GM21717 (cell line): ENCODE data around the gene ERBB4.

Experiments used
- ATAC-seq: cut with Tn5 transposase; IDR thresholded peaks from one replicate; pipeline ENCODE4 v1.9.1; 2021; ENCODE audit warnings: mild to moderate bottlenecking, moderate library complexity; ENCODE audit not compliant: unreplicated experiment

ERBB4 gene

GRCh38 chr2:212441141-212441540, 97.5 kb downstream of the ERBB4 start:
- ATAC-seq = no peak

DNA sequence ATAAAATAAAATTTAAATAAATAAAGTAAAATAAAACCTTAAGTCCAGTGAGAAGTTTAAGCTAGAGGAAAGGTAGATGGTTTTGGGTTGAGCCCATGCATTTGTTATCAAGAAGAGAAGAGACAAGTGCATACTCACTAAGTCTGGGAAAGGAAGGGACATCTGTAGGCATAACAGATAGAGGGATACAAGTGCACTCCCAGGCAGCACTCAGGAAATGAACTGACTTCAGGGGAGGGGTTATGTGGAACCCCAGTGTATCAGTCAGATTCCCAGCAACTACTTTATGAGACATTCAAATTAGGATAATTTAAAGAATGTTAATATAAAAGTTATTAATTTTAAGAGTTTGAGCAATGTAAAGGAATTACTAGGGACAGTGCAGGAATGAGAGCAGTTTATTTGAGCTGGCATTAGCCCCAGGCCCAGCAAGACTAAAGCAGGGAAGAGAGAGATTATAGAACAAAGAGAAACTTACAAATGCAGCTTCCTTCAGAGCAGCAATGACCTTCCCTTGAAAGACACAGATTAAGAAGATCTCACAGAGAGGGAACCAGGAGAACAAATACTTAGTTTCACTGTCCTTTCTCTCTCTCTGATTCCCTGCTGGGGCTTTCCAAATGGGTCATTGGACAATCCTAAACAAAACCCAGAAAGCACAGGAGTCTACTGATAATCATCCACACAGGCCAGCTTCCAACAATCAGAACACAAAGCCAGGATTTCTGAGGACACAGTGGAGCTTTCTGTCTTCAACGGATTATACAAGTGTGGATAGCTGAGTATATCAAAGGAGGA, 109.7 kb downstream of the ERBB4 start:
- ATAC-seq = no peak

DNA sequence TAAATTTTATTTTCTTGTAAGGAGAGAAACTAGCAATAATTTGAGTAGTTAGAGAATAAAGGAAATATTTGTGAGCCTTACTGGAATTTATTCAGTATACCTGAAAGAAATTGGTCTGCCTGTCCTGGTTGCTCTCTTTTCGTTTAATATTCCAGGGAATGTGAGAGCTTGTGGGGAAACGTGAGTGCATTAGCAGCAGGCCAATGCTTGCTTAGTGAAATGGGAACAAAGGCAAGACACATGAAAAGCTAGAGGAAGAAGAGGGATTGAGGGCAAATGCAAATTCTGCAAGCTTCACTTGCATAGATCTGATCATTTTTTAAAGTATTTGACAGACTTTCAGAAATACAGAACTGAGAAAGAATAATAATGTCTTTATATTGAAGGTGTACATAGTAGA, 111.0 kb downstream of the ERBB4 start:
- ATAC-seq = no peak

DNA sequence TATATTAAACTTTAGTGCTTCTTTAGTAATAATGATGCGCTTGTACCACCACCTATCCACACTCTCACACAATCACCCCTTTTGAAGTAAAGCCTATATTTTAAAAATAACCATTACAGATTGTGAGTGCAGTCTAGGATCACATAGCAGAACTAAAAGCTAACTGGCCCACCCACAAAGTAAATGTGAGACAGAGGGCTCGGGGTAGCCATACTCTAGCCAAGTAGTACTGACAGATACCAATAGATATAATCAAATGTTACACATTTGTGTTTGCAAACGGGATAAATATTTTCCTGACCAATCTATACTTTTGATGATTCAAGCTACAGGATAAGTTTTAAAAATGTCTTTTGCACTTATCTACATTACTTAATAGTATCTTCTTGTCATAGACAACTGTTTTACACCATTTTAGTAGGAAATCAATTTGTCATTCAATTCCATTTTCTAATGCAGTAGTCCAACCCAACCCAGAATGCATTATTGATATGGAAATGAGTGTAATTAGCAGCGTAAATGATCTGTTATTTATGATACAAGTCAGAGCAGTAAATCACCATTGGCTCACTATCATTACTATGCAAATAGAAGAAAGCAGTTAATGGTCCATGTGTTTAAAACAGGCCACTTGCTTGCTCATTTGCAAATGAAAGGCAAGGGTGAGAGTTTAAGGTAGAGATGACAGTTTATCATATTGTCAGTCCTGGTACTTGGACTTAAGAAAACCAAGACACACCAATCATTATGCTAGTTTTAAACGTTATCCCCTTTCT, 111.8 kb downstream of the ERBB4 start:
- ATAC-seq = no peak

GRCh38 chr2:212424082-212424481, 114.5 kb downstream of the ERBB4 start:
- no peak for ATAC-seq

GRCh38 chr2:212423089-212423488, 115.5 kb downstream of the ERBB4 start:
- no peak for ATAC-seq

DNA sequence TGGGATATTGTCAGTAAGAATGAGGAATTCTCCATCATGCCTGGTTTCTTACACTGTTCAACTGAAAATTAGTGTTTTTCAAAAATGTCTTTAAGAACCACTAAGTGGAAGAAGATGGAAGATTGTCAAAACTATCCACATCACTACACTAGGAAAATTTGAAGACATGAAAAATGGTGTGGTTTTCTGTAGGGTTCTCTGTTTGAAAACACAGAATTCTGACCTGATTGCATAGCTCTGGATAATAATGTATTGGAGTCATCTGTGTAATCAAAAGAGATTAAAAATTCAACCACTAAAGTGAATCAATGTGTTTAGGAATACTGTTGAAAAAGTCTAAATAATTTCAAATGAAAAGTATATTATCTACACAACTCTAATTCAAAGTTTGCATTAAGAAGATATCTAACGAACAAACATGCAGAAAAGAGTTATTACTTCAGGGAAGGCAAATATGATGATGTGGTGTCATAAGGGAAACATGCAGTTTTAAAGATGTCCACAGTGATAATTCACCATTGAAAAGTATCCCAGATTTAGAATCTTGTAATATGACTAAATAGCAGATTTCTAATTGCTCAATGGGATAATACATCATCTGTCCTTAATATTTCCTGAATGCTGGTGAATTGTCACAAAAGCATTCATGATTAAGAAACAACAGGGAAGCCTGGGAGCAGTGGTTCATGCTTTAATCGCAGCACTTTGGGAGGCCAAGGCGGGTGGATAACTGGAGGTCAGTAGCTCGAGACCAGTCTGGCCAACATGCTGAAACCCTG, 116.9 kb downstream of the ERBB4 start:
- ATAC-seq = no peak

DNA sequence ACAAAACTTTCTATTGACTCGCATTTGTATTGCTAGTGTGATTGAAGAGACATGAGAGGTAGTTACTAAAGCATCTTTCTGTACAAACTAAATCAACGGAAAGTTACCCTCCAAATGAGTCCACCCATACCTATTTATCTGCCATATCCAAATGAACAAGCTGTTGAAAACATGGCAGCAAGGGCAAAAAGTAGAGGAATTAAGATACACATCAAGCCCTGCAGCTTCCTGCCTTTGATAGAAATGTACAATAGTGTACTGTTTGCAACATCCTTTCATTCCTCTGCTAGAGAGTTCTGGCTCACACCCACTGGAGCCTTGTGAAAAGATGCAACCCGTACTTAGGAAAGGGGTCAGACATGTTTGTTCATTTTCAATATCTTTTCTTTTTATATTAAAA, 122.5 kb downstream of the ERBB4 start:
- ATAC-seq = no peak

- ATAC-seq = no peak
Measured at GRCh38 chr2:212414767-212415211, 123.8 kb downstream of the ERBB4 start.

DNA sequence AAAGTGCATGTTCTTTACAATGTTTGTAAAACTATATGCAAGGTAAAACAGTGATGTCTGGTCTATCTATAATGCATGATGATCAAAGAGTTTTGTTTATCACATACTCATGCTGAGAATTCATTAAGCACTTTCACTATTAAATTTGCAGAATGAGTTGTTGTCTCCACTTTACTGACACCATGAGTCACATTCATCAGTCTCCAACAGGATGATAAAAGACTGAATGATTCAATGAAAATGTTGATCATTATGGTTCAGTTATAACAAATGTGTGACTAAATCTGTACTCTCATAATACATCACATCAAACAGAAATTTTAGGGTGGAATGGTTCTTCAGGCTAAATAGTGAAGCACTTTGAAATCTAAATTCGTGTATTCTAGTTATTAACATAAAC, 129.0 kb downstream of the ERBB4 start:
- no peak for ATAC-seq

- no peak for ATAC-seq
Measured at GRCh38 chr2:212408524-212408923, 130.1 kb downstream of the ERBB4 start.

DNA sequence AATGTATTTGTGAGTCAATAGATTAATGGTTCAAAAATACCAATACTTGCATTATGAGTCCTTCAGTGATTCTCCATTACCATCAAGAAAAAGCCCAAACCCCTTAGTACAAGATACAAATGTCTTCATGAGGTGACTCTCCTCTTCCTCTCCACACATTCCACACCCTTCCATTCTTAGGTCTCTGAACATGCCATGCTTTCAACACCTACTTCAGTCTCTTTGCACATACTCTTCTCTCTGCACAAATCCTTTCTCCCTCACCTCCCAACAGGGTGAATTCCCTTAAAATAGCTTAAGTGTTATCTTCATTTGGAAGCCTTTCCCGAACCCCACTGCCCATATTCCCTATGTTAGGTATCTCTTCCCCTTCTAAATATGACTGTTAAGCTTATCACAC, 131.9 kb downstream of the ERBB4 start:
- ATAC-seq = no peak

- ATAC-seq = no peak
Measured at GRCh38 chr2:212402316-212402715, 136.3 kb downstream of the ERBB4 start.

DNA sequence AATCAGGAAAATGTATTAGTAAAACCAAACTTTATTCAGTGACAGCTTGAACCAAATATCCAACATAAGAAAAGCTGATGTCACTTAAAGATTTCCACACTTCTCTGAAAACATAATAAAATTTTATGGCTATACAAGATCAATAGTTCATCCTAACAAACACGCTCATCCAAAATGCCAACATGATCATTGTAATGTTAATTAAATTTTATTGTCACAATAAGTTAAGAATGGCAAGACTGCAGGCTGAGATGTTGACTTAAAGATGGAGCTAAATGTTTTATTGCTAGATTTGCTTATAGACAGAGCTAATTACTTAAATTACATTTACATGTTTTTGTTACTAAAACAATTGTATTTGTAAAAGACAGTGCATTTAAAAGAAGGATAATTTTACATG, 140.3 kb downstream of the ERBB4 start:
- no peak for ATAC-seq

- no peak for ATAC-seq
Measured at GRCh38 chr2:212392544-212392943, 146.1 kb downstream of the ERBB4 start.

DNA sequence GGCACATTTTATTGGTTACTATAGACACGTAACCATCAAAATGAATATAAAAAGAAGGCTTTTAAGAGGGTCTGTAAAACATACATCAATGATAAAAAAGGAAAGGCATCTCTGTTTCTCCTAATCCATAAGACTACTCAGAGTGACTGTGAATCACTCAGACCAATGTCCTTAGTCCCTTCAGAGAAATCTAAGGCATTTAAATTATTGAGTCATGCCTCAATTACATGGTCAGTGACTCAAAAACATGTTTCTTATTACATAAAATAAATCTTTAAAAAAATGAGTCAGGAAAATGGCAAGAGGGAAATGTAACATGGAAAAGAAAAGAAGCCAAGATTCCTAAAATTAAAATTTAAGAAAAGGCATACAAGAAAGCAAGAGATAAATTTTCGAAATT, 146.6 kb downstream of the ERBB4 start:
- no peak for ATAC-seq

GRCh38 chr2:212387146-212387545, 151.5 kb downstream of the ERBB4 start:
- no peak for ATAC-seq

DNA sequence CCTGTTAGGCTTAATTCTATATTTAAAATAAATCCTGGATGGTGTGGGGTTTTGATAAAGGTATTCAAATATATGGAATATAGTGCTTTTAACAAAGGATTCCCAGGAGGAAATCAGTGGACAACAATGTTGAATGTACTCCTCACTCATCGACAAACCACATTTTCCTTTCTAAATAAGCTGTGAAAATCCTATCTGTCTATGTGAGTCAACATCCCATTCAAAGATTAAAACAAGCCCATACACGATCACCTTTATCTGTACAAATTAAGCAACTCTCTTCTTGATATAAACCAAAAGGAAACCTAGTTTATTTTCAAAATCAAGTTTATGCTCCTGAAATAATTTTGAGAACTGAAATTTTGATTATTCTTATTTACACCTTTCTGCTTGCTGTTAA, 153.4 kb downstream of the ERBB4 start:
- ATAC-seq = no peak

GRCh38 chr2:212384027-212384426, 154.6 kb downstream of the ERBB4 start:
- no peak for ATAC-seq

GRCh38 chr2:212381428-212382102, 157.0 kb downstream of the ERBB4 start:
- no peak for ATAC-seq

DNA sequence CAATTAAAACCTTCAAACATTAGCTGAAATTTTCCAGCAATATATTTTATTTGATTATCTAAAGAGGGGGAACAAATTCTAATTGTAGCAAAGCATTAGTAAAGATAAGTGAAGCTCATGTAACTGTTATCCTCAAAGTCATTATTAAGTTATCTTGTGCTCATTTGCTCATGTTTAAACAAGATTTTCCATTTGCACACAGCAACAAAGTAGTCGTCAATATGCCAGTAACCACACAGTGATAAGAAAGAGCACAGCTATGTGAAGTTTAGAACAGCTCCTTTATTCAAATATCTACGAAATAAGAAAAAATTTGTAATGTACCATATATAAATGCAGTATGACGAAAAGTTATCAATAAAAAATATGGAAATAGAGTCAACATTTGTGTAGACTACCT, 159.5 kb downstream of the ERBB4 start:
- ATAC-seq = no peak
